PC-3 (cell line): ENCODE data around the gene ARHGAP27. TPM values are rescaled to one million over a fixed set of nuclear protein-coding genes. Genes with fewer than 3 reads are reported as not detected.

Experiments used
- ATAC-seq: fragments of 200-7000 bp; cut with Tn5 transposase; 2 replicates; pipeline ENCODE4 v1.9.1; 2020; ENCODE audit warnings: mild to moderate bottlenecking, moderate library complexity
- BruUV-seq: library from RNA; stranded (reverse); fragments of 400-500 nt; replicated peaks from 2 replicates; lab custom pipeline; 2021; lab: Mats Ljungman, UMichigan
- CTCF ChIA-PET: fragments of 300-600 bp; sonication (Branson Sonifier 250); formaldehyde crosslinking; loops from one replicate; lab custom pipeline; 2022; ENCODE audit warnings: antibody characterized with exemption; lab: Charles Lee
- POLR2A ChIA-PET: fragments of 300-600 bp; sonication (Branson Sonifier 250); formaldehyde crosslinking; loops from one replicate; lab custom pipeline; 2022; ENCODE audit warnings: antibody characterized with exemption; ENCODE audit not compliant: unreplicated experiment; lab: Charles Lee
- DNase-seq: peaks from one replicate; pipeline ENCODE4 v3.0.0-alpha.2; 2015
- H2AFZ ChIP-seq: fragments of 300-600 bp; sonication (generic); 2 replicates; pipeline ENCODE4 v1.6.0; 2016; ENCODE audit warnings: antibody characterized with exemption, low read length
- H3F3A ChIP-seq: fragments of 300-600 bp; sonication (generic); one replicate; pipeline ENCODE4 v1.6.0; 2017; ENCODE audit warnings: antibody characterized with exemption, low read length, control low read depth, mild to moderate bottlenecking; ENCODE audit not compliant: unreplicated experiment
- H3K27ac ChIP-seq: fragments of 300-600 bp; sonication (generic); 2 replicates; pipeline ENCODE4 v1.5.1; 2016; ENCODE audit warnings: mild to moderate bottlenecking, low read length
- H3K27me3 ChIP-seq: fragments of 300-600 bp; sonication (generic); 2 replicates; pipeline ENCODE4 v1.6.1; 2016; ENCODE audit warnings: low read length, mixed read lengths
- H3K36me3 ChIP-seq: fragments of 300-600 bp; sonication (generic); 2 replicates; pipeline ENCODE4 v1.6.1; 2016; ENCODE audit warnings: low read depth, mixed run types, low read length, mixed read lengths
- H3K4me1 ChIP-seq: fragments of 300-600 bp; sonication (generic); 2 replicates; pipeline ENCODE4 v1.5.1; 2016; ENCODE audit warnings: low read length; ENCODE audit not compliant: insufficient read depth
- H3K4me2 ChIP-seq: fragments of 300-600 bp; sonication (generic); 2 replicates; pipeline ENCODE4 v1.6.0; 2016; ENCODE audit warnings: low read length
- H3K4me3 ChIP-seq: fragments of 300-600 bp; sonication (generic); 2 replicates; pipeline ENCODE4 v1.5.1; 2016; ENCODE audit warnings: mild to moderate bottlenecking, low read length, mixed read lengths
- H3K79me2 ChIP-seq: fragments of 300-600 bp; sonication (generic); 2 replicates; pipeline ENCODE4 v1.6.1; 2017; ENCODE audit warnings: low read length, mixed read lengths
- H3K9ac ChIP-seq: fragments of 300-600 bp; sonication (generic); 2 replicates; pipeline ENCODE4 v1.6.0; 2016; ENCODE audit warnings: mild to moderate bottlenecking, low read length
- H3K9me2 ChIP-seq: fragments of 300-600 bp; sonication (generic); replicated peaks from 2 replicates; pipeline ENCODE4 v1.6.1; 2016; ENCODE audit warnings: mixed run types, low read length, mixed read lengths
- H3K9me3 ChIP-seq: fragments of 300-600 bp; sonication (generic); 2 replicates; pipeline ENCODE4 v1.6.1; 2016; ENCODE audit warnings: low read length, mixed read lengths
- H4K20me1 ChIP-seq: fragments of 300-600 bp; sonication (generic); 2 replicates; pipeline ENCODE4 v1.6.1; 2016; ENCODE audit warnings: low read length, mixed read lengths
- EZH2 ChIP-seq: fragments of 300-600 bp; sonication (generic); IDR thresholded peaks from one replicate; pipeline ENCODE4 v1.6.1; 2017; ENCODE audit warnings: antibody characterized with exemption, mild to moderate bottlenecking, low read length; ENCODE audit not compliant: unreplicated experiment
- EZH2phosphoT487 ChIP-seq: fragments of 300-600 bp; sonication (generic); IDR thresholded peaks from 2 replicates; pipeline ENCODE4 v1.6.1; 2018; ENCODE audit warnings: mild to moderate bottlenecking, antibody characterized with exemption, low read length, borderline replicate concordance
- intact Hi-C: fragments of 100-400 bp; cut with micrococcal nuclease; formaldehyde crosslinking; loops from 2 replicates; pipeline ENCODE4 v1.9.0; 2023
- total RNA-seq: library from RNA; depleted of rRNA; stranded (reverse); fragments of >200 nt; gene quantifications from 2 replicates; pipeline ENCODE4 v1.2.3, GENCODE V29; 2014
- TF ChIP-seq, protein P1 (sequence below): fragments of 300-600 bp; sonication (generic); conservative IDR thresholded peaks from 2 replicates; pipeline ENCODE4 v1.5.1; 2017; ENCODE audit warnings: antibody characterized with exemption, low read depth, mild to moderate bottlenecking, low read length

ARHGAP27 gene
- total RNA-seq, 1 experiment from 2014 or later, result 119 TPM

- peak; percentile 84 for DNase-seq
- H4K20me1 ChIP-seq, result no peaks in the 10 kb centered on the region
- peak overlapping the region; percentile 55 for H3K4me2 ChIP-seq
- intact Hi-C loops, result no loop called here
- peak; percentile 61 for ATAC-seq
- H3K27me3 ChIP-seq, result no peaks in the 10 kb centered on the region
- H3K27ac ChIP-seq, result peak overlapping the region; percentile 21
- CTCF ChIA-PET, result no interaction called here
- H3K4me3 ChIP-seq, result no peak overlapping the region
- no peak overlapping the region for H3K9ac ChIP-seq
- no peaks in the 10 kb centered on the region for H3F3A ChIP-seq
- H3K4me1 ChIP-seq, result peaks cover 22% of the 10 kb centered on the region
- no peaks in the 10 kb centered on the region for H3K9me2 ChIP-seq
- H3K79me2 ChIP-seq, result no peaks in the 10 kb centered on the region
- POLR2A ChIA-PET, result no interaction called here
- TF ChIP-seq EZH2phosphoT487, result no peak
- TF ChIP-seq EZH2, result no peak
- TF ChIP-seq, protein P1, sequence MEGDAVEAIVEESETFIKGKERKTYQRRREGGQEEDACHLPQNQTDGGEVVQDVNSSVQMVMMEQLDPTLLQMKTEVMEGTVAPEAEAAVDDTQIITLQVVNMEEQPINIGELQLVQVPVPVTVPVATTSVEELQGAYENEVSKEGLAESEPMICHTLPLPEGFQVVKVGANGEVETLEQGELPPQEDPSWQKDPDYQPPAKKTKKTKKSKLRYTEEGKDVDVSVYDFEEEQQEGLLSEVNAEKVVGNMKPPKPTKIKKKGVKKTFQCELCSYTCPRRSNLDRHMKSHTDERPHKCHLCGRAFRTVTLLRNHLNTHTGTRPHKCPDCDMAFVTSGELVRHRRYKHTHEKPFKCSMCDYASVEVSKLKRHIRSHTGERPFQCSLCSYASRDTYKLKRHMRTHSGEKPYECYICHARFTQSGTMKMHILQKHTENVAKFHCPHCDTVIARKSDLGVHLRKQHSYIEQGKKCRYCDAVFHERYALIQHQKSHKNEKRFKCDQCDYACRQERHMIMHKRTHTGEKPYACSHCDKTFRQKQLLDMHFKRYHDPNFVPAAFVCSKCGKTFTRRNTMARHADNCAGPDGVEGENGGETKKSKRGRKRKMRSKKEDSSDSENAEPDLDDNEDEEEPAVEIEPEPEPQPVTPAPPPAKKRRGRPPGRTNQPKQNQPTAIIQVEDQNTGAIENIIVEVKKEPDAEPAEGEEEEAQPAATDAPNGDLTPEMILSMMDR, result no peak
- no peak overlapping the region for H2AFZ ChIP-seq
- H3K9me3 ChIP-seq, result no peaks in the 10 kb centered on the region
- H3K36me3 ChIP-seq, result peaks cover 4% of the 10 kb centered on the region; the same call in 1 of the 2 replicates
- no TSS peak for BruUV-seq
These were observed 7.6 kb upstream of the ARHGAP27 start for GRCh38 chr17:45440161-45440778.

DNA sequence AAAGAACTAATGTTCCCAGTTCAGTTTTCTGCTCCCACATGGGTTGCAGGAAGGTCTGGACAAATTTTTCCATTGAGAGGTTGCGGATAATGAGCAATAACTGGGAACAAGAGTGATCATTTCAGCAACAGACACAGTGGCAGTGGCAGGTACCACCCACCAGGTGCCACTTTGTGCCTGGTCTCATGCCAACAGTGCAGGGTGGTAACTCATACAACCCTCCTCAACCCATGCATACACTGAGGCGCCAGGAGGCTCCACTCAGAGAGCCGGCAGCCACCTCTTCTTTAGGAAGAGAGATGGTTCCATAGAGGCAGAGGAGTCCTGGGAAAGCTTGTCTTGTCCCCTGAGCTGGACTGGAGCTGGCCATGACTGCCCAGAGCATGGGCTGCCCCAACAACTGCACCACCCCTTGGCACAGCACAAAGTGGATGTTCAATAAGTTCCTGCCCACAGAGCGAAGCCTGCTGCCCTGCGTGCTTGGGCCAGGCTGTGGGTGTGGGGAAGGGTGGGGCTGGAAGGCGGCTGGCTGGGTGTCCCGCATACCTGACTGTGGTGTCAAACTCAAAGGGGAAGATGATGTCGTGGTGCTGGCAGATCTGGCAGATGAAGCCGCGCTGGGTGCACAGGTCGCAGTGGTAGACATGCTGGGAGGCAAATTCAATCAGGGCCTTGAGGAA, 6.4 kb upstream of the ARHGAP27 start:
- Histone ChIP-seq H3K4me3 (no peak overlapping the region), H3K9ac (no peak overlapping the region), H4K20me1 (no peaks in the 10 kb centered on the region), H3K79me2 (no peaks in the 10 kb centered on the region), H3K9me3 (no peaks in the 10 kb centered on the region), H3K36me3 (no peaks in the 10 kb centered on the region), H3K4me2 (no peak overlapping the region), H3K27ac (no peak overlapping the region; the same call in 1 of the 2 replicates), H2AFZ (no peak overlapping the region), H3K4me1 (peaks cover 21% of the 10 kb centered on the region), H3K27me3 (no peaks in the 10 kb centered on the region), H3F3A (no peaks in the 10 kb centered on the region), H3K9me2 (no peaks in the 10 kb centered on the region)
- ChIA-PET CTCF (no interaction called here), POLR2A (no interaction called here)
- TSS peak; percentile 18 for BruUV-seq
- DNase-seq (peak; percentile 51), ATAC-seq (peak; percentile 53)
- TF ChIP-seq, protein P1, result 0 out of 2 replicates have a peak, but pooled peaks have one; percentile 20
- no peak for TF ChIP-seq EZH2phosphoT487
- TF ChIP-seq EZH2, result no peak
- intact Hi-C loops, result no loop called here
